ENCODE data around the gene TUBAL3.

DNA sequence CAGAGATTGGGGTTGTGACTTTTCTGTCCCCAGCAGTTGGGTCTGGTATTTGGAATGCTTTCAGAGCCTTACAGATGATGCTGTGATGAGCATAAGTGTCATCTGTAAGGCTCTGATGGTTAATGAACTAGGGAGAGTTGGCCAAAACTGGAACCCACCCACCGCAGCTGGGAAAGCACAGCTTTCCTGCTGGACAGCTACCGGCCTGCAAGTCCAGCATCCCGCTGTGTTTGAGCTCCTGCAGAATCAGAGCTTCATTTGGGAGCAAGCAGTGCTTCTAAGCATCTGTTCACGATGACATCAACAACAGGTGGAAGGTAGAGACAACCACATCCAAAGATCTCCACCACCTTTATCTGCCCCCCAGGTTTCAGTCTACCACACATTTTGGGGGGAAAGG is 28.2 kb downstream of the TUBAL3 start:
- TF ChIP-seq, protein P1, sequence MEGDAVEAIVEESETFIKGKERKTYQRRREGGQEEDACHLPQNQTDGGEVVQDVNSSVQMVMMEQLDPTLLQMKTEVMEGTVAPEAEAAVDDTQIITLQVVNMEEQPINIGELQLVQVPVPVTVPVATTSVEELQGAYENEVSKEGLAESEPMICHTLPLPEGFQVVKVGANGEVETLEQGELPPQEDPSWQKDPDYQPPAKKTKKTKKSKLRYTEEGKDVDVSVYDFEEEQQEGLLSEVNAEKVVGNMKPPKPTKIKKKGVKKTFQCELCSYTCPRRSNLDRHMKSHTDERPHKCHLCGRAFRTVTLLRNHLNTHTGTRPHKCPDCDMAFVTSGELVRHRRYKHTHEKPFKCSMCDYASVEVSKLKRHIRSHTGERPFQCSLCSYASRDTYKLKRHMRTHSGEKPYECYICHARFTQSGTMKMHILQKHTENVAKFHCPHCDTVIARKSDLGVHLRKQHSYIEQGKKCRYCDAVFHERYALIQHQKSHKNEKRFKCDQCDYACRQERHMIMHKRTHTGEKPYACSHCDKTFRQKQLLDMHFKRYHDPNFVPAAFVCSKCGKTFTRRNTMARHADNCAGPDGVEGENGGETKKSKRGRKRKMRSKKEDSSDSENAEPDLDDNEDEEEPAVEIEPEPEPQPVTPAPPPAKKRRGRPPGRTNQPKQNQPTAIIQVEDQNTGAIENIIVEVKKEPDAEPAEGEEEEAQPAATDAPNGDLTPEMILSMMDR (IDR thresholded peaks at IDR 0.05), result no peak
- no peak for TF ChIP-seq POLR2A (IDR thresholded peaks at IDR 0.05)
